Measurements from ENCODE around the gene AKAP4. TPM values are rescaled to one million over a fixed set of nuclear protein-coding genes. Genes with fewer than 3 reads are reported as not detected.

Gene AKAP4
- polyA plus RNA-seq, 2 of the 4 experiments (the other 2 are of a cell fraction) = not detected

DNA sequence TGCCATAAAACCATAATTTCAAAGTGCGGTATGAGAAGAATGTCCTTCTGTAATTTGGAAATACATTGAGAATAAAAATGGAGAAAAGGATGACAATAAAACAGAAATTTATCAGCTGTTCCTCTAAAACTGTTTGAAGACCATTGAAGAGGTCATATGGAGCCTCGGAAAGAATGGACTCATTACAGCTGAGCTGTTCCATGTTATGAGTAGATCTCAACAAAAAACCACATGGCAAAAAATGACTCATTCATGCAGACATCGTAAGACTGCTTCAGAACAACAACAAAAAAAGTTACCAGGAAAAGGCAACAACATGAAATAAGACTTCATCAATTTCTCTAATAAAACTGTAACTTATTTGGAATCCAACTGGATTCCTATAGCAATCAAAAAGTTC is 39.7 kb downstream of the AKAP4 start:
- no peak for DNase-seq (ENCODE audit: low read depth in 1 of 2, low spot score in 1 of 2)
- WGBS (ENCODE audit: missing lambda C conversion rate) = 42% methylated on average over 3 of the region's 3 CpGs
- ATAC-seq = no peak

DNA sequence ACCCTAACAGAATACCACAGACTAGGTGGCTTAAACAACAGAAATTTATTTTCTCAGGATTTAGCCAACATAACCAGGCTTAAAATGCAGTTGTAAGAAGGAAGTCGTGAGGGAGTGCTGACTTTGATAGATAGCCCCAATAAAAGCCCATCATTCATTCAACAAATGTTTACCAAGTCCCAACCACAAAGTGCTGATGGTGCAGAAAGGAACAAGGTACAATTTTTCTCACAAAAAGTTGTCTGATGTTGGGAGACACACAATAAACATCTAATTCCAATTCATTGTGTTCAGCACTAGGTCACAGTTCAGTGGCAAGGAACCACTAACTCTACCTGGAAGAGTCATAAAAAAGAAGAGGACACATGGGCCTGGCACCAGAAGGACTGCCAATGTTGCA is 42.2 kb downstream of the AKAP4 start:
- TF ChIP-seq MAFK (IDR thresholded peaks at IDR 0.05; ENCODE audit: partially characterized antibody) (peak; percentile 83), POLR2AphosphoS2 (conservative IDR thresholded peaks at IDR 0.05; ENCODE audit: low read length) (no peak)
- Histone ChIP-seq H3K27ac (no peak overlapping the region), H3K4me3 (no peak overlapping the region), H3K4me1 (no peaks in the 10 kb centered on the region), H3K4me2 (no peak overlapping the region), H3K9me3 (no peaks in the 10 kb centered on the region)
- no peak for ATAC-seq
- ChIA-PET POLR2A (no interaction called here), CTCF (no interaction called here)
- no peak for DNase-seq (ENCODE audit: low read depth in 1 of 2, low spot score in 1 of 2)
- FAIRE-seq = no peak
- WGBS (ENCODE audit: missing lambda C conversion rate) = 0% methylated on average over 1 of the region's 1 CpG

More for the DNA sequence above, 39.7 kb downstream of the AKAP4 start:
- Histone ChIP-seq H3K27ac (no peak overlapping the region), H3K4me1 (no peaks in the 10 kb centered on the region), H3K4me3 (no peak overlapping the region), H3K9me3 (no peaks in the 10 kb centered on the region), H3K4me2 (no peak overlapping the region)
- CTCF ChIA-PET = no interaction called here
- POLR2A ChIA-PET = no interaction called here
- no peak for FAIRE-seq
- no peak for TF ChIP-seq CBX2 (IDR thresholded peaks at IDR 0.05; ENCODE audit: borderline replicate concordance, low read depth)
- TF ChIP-seq, protein P1, sequence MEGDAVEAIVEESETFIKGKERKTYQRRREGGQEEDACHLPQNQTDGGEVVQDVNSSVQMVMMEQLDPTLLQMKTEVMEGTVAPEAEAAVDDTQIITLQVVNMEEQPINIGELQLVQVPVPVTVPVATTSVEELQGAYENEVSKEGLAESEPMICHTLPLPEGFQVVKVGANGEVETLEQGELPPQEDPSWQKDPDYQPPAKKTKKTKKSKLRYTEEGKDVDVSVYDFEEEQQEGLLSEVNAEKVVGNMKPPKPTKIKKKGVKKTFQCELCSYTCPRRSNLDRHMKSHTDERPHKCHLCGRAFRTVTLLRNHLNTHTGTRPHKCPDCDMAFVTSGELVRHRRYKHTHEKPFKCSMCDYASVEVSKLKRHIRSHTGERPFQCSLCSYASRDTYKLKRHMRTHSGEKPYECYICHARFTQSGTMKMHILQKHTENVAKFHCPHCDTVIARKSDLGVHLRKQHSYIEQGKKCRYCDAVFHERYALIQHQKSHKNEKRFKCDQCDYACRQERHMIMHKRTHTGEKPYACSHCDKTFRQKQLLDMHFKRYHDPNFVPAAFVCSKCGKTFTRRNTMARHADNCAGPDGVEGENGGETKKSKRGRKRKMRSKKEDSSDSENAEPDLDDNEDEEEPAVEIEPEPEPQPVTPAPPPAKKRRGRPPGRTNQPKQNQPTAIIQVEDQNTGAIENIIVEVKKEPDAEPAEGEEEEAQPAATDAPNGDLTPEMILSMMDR (IDR thresholded peaks at IDR 0.05) = no peak
- TF ChIP-seq ZSCAN20 (CRISPR knock-in tag; IDR thresholded peaks at IDR 0.05) = no peak
- no peak for TF ChIP-seq FOSL2 (IDR thresholded peaks at IDR 0.05)
- no peak for TF ChIP-seq FOSL2 (CRISPR knock-in tag; IDR thresholded peaks at IDR 0.05)
- TF ChIP-seq ESRRA (IDR thresholded peaks at IDR 0.05; ENCODE audit: borderline replicate concordance, low read length) = no peak
- no peak for TF ChIP-seq ZNF302 (CRISPR knock-in tag; IDR thresholded peaks at IDR 0.05)
- no peak for TF ChIP-seq FOSB (CRISPR knock-in tag; IDR thresholded peaks at IDR 0.05)
- TF ChIP-seq GATA3 (IDR thresholded peaks at IDR 0.05; ENCODE audit: borderline replicate concordance) = no peak
- no peak for TF ChIP-seq ZFP36 (IDR thresholded peaks at IDR 0.05; ENCODE audit: borderline replicate concordance, partially characterized antibody)
- no peak for TF ChIP-seq CHD2 (IDR thresholded peaks at IDR 0.05; ENCODE audit: low read length, partially characterized antibody)
- no peak for TF ChIP-seq EHMT2 (IDR thresholded peaks at IDR 0.05; ENCODE audit: low read depth)
- TF ChIP-seq, protein P2, sequence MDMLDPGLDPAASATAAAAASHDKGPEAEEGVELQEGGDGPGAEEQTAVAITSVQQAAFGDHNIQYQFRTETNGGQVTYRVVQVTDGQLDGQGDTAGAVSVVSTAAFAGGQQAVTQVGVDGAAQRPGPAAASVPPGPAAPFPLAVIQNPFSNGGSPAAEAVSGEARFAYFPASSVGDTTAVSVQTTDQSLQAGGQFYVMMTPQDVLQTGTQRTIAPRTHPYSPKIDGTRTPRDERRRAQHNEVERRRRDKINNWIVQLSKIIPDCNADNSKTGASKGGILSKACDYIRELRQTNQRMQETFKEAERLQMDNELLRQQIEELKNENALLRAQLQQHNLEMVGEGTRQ (IDR thresholded peaks at IDR 0.05) = no peak
- no peak for TF ChIP-seq RCOR1 (IDR thresholded peaks at IDR 0.05; ENCODE audit: low read depth, low read length)
- no peak for TF ChIP-seq PHF8 (IDR thresholded peaks at IDR 0.05; ENCODE audit: borderline replicate concordance, low read depth)
- TF ChIP-seq, protein P3, sequence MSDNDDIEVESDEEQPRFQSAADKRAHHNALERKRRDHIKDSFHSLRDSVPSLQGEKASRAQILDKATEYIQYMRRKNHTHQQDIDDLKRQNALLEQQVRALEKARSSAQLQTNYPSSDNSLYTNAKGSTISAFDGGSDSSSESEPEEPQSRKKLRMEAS (IDR thresholded peaks at IDR 0.05) = no peak
- TF ChIP-seq, protein P4, sequence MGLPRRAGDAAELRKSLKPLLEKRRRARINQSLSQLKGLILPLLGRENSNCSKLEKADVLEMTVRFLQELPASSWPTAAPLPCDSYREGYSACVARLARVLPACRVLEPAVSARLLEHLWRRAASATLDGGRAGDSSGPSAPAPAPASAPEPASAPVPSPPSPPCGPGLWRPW (IDR thresholded peaks at IDR 0.05) = no peak

DNA sequence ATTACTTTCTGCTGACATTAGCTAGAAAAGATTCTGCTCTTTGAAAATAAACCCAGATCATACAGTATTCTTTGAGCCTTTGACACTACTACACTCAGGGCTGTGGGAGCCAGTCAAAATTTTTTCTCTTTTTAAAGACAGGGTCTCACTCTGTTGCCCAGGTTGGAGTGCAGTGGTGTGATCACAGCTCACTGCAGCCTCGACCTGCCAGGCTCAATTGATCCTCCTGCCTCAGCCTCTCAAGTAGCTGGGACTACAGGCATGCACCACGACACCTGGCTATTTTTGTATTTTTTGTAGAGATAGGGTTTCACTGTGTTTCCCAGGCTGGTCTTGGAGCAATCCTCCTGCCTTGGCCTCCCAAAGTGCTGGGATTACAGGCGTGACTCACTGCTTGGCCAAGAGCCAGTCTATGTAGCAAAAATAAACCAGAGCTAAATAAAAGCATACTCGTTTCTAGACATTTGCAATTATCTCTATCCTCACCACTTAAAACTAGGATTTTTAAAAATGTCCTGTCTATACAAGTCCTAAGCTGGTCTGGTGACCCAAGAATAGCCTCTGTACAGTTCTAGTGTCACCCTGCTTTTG is 43.2 kb downstream of the AKAP4 start:
- no peak for DNase-seq (ENCODE audit: low read depth in 1 of 2, low spot score in 1 of 2)
- Histone ChIP-seq H3K27ac (no peak overlapping the region), H3K9me3 (no peaks in the 10 kb centered on the region), H3K4me3 (no peak overlapping the region), H3K4me2 (no peak overlapping the region), H3K4me1 (no peaks in the 10 kb centered on the region)
- FAIRE-seq = no peak
- CTCF ChIA-PET = no interaction called here
- POLR2A ChIA-PET = no interaction called here
- TF ChIP-seq HOXB13 (CRISPR knock-in tag; IDR thresholded peaks at IDR 0.05; ENCODE audit: low read depth) (no peak), NPAS2 (CRISPR knock-in tag; IDR thresholded peaks at IDR 0.05; ENCODE audit: borderline replicate concordance) (no peak)
- TF ChIP-seq, protein P5, sequence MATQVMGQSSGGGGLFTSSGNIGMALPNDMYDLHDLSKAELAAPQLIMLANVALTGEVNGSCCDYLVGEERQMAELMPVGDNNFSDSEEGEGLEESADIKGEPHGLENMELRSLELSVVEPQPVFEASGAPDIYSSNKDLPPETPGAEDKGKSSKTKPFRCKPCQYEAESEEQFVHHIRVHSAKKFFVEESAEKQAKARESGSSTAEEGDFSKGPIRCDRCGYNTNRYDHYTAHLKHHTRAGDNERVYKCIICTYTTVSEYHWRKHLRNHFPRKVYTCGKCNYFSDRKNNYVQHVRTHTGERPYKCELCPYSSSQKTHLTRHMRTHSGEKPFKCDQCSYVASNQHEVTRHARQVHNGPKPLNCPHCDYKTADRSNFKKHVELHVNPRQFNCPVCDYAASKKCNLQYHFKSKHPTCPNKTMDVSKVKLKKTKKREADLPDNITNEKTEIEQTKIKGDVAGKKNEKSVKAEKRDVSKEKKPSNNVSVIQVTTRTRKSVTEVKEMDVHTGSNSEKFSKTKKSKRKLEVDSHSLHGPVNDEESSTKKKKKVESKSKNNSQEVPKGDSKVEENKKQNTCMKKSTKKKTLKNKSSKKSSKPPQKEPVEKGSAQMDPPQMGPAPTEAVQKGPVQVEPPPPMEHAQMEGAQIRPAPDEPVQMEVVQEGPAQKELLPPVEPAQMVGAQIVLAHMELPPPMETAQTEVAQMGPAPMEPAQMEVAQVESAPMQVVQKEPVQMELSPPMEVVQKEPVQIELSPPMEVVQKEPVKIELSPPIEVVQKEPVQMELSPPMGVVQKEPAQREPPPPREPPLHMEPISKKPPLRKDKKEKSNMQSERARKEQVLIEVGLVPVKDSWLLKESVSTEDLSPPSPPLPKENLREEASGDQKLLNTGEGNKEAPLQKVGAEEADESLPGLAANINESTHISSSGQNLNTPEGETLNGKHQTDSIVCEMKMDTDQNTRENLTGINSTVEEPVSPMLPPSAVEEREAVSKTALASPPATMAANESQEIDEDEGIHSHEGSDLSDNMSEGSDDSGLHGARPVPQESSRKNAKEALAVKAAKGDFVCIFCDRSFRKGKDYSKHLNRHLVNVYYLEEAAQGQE (IDR thresholded peaks at IDR 0.05) = no peak
- ATAC-seq = no peak
- WGBS (ENCODE audit: missing lambda C conversion rate) = 2% methylated on average over 4 of the region's 4 CpGs
